Glomerular endothelial cell (primary cell): ENCODE measurements around the gene RHOV. TPM values are rescaled to one million over a fixed set of nuclear protein-coding genes. Genes with fewer than 3 reads are reported as not detected.

ENCODE experiments used
- total RNA-seq: library from RNA; depleted of rRNA; stranded (reverse); fragments of >200 nt; gene quantifications from 2 replicates; pipeline ENCODE4 v1.2.3, GENCODE V29; 2015

The RHOV gene
- total RNA-seq, 1 donor from 2014 or later = 0.23 TPM

Other genes starting within 250 kb of the RHOV start
- gene RAD51, start 179.1 kb downstream of the RHOV start, total RNA-seq = 3.4 and 4.7 TPM in 2 replicates
- 20.5 and 26.5 TPM in 2 replicates for gene RMDN3, start 119.0 kb downstream of the RHOV start, total RNA-seq
- 2.2 and 3.7 TPM in 2 replicates for gene GCHFR, start 110.2 kb downstream of the RHOV start, total RNA-seq
- gene C15orf62, start 104.3 kb downstream of the RHOV start, total RNA-seq = not detected in 2 replicates
- gene ZFYVE19, start 67.1 kb downstream of the RHOV start, total RNA-seq = 25.7 and 26.0 TPM in 2 replicates
- gene DNAJC17, start 66.8 kb downstream of the RHOV start, total RNA-seq = 15.5 and 19.8 TPM in 2 replicates
- gene PPP1R14D, start 45.5 kb downstream of the RHOV start, total RNA-seq = not detected in 2 replicates
- gene SPINT1, start 30.2 kb downstream of the RHOV start, total RNA-seq = 8.0 and 20.9 TPM in 2 replicates
- gene VPS18, start 20.2 kb upstream of the RHOV start, total RNA-seq = 60.4 and 63.8 TPM in 2 replicates
- gene DLL4, start 55.1 kb upstream of the RHOV start, total RNA-seq = 91.1 and 213 TPM in 2 replicates
- 10.3 and 12.7 TPM in 2 replicates for gene CHAC1, start 79.2 kb upstream of the RHOV start, total RNA-seq
- gene INO80, start 242.0 kb upstream of the RHOV start, total RNA-seq = 22.6 and 25.4 TPM in 2 replicates